DMS53 (cell line): ENCODE data around the gene PAN3.

ENCODE experiments used
- DNase-seq: peaks from one replicate; lab custom pipeline; 2025; lab: John Stamatoyannopoulos, UW

The PAN3 gene

DNA sequence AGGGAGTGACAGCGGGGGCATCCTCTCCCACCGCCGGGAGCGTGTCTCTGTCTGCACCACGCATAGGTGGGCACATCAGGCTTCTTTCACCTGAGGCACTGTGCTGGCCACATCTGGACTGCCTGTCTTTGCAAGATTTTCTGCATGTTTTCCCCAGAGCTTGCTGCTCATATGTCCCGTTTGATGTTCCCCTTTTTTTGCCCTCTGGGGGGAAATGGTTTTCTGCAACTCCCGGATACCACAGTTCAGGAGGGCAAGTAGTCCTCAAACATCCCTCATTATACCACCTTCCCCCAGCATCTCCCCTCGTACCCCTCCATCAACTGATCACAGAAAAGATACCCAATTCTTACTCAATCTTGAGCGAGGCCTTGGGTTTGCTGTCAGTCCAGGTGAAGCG, 168.0 kb downstream of the PAN3 start:
- DNase-seq: no peak

DNA sequence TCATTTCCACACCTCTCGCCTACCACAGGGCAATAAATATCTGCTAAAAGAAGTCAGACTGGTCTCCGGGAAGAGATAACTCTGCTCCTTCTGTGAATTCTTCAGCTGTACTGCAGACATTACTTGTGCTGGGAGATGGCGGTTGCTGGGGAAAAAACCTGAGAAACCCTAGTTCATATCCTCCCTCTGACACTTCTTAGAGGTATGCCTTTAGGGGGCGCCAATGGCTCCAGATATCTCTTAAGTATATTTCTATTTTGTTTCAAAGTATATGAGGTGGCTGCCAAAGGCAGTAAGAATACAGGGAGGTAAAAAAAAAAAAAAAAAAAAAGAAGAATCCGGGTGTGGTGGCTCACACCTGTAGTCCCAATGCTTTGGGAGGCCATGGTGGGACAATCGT, 175.2 kb downstream of the PAN3 start:
- DNase-seq: peak; percentile 37

DNA sequence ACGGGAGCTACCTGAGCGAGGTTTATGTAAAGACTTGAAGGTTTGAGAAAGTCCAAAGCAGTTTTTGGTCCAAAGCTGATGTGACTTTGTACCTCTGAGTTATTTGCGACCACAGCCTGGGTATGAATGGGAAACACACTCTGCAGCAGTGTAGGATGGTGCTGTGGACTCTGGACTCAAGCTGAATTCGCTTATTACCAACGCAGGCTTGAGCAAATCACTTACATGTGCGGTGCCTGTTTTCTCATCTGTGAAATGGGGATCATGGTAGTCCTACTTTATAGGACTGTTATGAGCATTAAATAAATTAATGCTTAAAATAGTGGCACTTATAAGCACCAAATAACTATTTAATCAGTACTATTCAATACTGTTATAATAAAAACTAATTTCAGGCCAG, 176.5 kb downstream of the PAN3 start:
- no peak for DNase-seq

DNA sequence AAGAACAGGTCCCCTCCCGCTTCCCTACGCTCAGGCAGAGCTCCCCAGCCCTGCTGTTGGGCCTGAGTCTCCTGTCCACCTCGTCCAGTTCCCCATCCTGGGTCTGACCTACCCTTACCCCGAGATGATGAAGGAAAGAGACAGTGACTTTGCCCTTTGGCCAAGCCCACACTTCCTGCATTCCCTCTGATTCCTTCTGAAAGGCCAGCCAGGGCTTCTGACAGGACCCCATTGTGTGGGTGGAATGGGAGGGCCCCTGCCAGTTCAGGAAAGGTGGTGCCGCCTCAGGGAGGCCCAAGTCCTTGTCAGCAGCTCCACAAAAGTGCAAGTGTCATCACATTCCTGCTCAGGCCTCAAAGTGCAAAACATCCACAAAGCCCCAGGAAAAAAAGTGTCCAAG, 177.8 kb downstream of the PAN3 start:
- no peak for DNase-seq

DNA sequence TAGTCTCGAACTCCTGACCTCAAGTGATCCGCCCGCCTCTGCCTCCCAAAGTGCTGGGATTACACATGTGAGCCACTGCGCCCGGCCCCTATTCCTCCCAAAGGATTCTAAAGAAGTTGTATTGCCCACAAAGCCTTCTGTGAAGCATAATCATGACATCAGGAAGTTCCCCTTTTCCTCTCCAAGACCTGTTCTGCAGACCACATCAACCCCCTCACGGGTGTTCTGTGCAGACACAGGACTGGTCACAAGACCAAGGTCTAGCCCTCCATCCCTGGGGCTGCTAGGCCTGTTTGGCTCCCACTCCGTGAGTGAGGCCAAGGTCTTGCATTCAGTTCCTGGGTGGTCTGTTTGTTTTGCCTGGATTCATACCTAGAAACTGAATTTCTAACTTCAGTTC, 178.5 kb downstream of the PAN3 start:
- DNase-seq: no peak

DNA sequence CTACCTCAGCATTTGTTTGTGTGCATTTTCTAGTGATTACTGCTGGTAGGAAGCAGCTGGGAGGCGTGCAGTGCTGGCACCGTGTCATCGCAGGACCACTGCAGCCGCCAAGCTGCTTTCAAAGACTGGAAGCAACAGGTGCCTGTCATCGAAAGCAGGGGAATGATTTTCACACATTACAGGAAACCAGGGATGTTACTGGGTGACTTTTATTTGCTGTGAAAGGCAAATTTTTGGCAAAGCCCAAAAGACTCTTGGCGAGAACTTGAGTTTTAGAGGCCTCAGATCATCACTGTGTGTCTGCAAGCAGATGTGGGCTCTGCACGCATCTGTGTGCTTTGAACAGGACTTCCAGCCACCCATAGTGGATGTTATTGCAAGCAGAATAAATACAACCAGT, 180.2 kb downstream of the PAN3 start:
- no peak for DNase-seq

DNA sequence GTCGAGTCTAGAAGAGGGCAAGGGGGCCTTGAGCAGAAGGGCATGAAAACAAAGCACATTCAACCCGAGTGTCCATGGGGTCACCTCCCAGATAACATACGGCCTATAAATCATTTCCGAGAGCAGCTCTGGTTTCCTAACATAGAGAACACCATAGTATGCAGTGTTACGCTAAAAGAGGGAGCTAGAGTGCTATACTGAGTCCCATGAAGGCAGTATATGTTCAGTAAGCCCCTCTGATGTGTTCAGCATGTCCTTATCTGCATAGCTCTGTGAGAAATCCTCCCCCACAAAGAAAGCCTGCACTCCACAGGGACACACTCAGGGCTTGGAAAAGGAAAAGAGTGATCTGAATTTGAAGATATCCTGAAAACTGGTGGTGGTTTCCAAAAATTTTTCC, 181.2 kb downstream of the PAN3 start:
- no peak for DNase-seq

DNA sequence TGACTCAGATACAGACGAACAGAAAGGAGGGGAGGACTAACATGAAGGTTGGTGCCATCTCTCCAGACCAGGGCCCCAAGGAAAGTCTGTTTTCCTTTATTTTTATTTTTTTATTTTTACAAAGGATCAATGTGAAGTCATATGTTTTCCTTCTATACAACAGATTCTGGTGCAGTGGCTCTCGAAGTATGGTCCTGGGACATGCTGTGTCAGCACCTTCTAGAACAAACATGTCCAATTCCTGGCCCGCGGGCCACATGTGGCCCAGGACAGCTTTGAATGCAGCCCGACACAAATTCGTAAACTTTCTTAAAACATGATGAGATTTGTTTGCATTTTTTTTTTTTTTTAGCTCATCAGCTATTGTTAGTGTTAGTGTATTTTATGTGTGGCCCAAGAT, 181.9 kb downstream of the PAN3 start:
- no peak for DNase-seq

DNA sequence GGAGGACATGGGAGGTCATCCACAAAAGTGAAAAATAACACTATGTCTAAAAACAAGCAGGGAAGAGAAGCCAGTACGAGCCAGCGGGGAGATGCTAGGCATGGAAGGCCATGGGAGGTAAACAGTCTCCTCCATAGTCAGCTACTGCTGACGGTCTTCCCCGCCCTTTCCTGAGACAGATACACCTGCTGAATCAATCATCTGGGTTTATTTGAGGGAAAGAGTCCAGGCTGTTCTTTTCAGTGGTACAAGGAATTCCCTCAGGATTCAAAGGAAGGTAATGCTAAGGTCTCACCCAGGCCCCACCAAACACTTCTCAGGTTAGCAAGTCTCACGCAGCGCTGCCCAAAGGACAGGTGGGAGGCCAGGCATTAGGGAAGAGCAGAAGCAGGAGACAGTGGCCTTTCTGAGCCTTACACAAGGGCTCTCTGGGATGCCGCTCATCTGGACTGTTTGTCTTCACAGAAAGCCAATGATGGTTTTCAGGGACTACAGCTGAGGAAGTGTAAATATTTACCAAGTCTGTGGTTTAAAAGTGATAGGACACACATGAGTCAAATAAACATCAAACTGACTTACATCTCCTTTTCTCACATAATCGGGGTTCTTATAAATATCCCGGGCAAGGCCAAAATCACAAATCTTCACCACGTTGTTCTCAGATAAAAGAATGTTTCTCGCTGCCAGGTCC, 182.7 kb downstream of the PAN3 start:
- DNase-seq: peak; percentile 85

DNA sequence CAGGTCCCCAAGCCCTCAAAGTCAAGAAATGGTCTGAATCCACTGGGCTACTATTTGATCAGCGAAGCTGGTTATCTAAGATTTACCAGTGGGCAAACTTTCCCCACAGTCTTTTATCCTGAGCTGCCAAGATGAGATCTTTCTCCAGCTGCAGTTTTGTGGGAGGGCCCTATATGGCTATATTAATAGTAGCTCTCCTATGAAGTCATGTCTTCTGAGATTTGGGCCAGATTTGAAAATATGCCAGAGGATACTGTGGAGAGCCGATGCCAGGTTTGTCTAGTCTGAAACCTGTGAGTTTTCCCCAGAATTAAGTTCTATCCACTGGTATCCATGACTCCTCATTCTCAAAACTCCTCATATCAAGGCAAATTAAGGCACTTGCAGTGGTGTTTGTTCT, 183.4 kb downstream of the PAN3 start:
- DNase-seq: no peak

DNA sequence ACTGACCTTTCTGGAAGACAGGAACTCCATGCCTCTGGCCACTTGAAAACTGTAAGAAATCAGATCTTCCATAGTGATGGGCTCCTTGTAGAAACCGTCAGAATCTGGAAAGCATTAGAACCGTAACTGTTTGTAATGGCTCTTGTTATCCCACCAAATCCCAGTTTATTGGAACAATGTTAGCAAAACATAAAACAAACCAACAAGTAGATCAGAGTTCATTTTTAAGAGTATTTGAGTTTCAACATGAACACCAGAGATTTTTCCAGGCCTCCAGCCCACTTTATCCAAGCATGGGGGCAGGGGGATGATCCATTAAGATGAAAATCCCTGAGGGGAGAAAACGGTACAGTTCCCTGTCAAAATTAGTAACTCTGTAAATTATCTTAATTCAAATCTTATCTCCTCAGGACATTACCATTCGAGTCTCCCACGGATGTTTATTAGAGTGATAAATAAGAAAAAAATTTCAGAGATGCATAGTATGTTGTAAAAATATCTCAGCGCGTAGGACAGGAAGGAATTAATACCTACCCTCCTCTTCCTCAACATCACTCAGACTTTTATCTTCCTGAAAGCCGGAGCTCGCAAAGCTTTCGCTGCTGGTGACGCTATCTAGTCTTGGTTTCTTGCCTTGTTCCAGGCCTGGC, 184.0 kb downstream of the PAN3 start:
- DNase-seq: no peak

DNA sequence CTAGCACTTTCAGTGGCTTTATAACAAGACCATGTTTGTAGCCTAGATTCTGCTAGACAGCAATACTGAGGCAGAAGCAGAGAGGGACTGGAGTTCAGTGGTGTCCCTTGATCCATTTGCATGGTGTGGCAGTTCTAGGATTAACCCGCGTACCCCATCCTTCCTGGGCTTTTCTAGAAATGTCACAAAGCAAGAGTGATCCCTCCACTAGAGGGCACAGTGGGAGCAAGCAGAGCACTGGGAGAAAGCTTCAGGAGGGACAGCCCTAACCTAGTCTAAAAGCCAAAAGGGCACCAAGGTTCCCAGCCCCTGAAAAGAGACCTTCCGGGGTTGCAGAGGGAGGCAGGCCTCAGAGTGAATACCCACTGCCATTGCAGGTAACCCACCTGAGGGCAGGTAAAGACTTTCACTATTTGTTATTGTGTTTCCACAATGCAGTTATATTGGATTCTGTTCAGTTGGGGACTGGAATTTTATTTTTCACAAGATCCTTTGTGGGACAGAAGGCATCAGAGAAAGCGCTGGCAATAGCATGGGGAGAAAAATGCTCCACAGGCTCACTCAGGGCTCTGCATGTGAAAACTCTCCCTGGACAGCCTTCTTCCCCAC, 185.9 kb downstream of the PAN3 start:
- peak; percentile 84 for DNase-seq

DNA sequence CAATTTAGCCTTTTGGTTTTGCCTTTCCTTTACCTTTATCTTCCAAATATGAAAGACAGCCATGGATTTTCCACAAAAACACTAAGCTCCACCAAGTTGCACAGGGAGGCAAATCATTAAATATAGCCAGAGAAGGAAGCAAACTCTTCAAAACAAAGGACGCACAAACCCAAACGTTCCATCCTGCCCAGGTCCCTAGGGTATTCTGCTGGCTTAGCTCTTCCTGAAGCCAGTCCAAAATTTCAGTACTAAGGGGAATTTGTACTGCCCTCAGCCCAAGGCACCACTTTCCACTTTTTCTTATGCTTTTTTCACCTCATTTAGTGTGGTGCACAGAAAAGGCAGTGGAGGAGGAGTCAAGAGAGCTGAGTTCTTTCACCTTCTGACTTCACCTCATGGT, 186.7 kb downstream of the PAN3 start:
- DNase-seq: no peak

DNA sequence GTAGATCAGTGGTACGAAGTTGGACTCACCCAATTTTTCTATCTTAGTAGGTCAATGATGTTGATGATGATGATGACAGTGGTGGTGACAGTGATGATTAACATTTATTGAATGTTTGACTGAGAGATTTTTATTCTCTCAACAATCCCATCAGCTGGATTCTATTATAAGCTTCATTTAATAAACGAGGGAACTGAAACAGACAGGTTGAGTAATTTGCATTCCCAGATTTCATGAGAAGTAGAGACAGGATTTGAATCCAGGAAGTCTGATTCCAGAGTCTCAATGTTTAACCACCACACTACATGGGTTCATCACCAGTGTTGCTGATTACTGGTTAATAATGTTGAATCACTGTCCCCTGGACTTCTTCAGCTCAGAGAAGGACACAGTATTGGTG, 187.7 kb downstream of the PAN3 start:
- DNase-seq: no peak

DNA sequence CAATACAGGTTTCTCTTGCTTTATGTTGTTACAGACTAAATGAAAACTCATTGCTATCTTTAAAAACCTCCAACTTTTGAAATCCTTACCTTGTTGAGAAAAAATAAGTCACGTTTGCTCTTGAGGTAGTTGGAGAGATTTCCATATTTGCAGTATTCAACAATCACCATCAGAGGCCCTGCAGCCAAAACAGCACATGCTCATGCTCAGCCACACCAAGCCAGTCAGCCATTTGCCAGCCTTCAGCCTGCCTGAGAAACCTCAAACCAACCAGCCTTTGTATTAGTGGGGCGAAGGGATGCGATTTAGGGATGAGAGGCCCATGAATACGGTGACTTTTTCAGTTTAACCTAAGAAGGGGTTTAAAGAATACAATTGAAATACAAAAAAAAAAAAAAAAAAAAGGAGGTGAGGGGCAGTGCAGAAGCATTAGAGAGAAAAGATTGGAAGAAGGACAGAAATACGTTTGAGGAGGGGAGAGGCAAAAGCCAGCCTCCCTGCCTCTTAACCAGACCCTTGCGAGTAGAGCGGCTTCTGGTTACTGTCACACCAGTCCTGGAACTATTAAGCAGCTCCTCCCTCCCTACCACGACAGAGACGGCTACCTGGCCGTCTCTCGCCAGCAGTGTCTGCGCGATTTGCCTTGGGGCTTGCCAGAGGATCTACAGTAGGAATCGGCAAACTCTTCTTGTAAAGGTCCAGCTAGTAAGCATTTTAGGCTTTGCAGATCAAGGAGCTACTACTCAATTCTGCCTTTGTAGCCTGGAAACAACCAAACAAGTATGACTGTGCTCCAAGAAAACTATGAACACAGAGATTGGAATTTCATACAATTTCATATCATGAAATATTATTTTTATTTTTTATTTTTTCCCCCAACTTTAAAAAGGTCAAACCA, 189.3 kb downstream of the PAN3 start:
- DNase-seq: no peak

DNA sequence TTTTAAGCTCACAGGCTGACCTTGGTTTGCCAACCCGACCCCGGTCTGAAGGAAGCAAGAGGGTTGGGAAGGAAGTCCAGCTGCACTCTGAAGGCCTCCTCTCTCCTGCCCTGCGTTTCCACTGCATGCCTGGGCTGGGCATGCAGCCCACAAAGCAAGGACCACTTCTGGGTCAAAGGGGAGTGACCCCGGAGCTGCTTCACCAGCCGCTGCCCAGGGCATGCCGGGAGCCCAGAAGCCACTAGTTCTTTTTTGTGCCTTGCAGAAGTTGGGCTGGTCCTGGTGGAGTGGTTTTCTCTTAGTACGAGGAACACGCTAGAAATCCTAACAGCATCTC, 189.9 kb downstream of the PAN3 start:
- no peak for DNase-seq

DNA sequence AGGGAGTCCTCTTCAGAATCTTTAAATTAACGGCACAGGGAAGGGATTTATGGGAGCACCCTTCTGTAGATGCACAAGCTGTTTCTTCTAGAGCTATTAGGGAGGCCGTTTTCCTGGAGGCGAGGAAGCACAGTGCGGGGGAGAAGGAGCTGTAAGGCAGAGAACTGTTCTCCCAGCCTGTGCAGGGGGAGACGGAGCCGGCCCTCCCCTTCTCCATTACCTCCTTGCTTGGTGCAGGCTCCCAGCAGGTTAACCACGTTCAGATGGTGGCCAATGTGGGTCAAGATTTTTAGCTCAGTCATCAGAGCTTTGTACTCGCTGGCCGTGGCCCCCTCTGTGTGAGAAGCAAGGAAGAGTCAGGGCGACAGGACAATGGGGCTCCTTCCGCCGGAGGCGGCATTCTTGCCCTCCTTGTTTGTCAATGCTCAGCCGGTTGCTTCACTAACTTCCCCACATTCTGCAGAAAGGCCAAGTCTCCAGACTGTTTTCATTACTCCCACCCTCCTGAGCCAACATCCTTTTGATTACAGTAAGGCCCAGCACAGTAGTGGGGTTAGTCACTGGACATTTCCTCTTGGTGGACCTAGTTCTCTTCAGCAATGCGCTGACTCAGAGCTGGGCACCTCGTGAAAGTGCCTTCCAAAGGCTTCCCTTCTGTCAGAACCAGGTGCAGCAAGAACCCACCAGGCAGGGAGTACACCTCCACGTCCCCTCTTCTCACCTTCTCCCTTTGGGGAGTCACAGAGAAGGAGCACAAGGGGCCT, 191.2 kb downstream of the PAN3 start:
- no peak for DNase-seq

DNA sequence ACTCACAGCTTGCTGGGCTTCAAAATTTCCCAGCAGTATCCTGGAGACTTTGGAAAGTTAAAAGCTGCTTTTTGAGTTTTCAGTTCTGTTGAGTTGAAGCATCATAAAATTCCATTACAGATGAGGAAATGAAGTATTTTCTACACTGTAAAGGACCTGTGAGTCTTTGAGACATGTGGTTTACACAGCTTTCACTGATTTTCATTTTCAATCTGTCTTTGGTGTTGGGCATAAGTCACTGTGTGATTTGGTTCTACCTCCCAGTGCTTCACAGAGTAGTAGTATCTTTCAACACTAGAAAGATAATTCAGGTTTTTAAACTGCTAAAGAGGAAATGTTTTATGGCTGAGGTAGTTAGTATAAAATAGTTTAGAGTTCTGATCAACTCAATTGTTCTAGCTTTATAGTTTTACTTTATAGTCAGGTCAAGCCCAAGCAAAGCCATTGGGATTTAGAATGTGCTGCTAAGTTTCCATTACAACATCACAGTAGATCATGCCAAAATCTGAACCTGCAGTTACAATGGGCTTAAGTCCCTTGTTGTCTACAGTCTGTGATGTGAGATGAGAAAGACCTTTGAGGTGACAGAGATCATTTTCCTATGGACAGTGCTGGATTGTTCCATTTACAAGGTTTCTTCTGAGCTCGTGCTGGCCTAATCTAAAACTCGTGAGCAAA, 195.0 kb downstream of the PAN3 start:
- no peak for DNase-seq

DNA sequence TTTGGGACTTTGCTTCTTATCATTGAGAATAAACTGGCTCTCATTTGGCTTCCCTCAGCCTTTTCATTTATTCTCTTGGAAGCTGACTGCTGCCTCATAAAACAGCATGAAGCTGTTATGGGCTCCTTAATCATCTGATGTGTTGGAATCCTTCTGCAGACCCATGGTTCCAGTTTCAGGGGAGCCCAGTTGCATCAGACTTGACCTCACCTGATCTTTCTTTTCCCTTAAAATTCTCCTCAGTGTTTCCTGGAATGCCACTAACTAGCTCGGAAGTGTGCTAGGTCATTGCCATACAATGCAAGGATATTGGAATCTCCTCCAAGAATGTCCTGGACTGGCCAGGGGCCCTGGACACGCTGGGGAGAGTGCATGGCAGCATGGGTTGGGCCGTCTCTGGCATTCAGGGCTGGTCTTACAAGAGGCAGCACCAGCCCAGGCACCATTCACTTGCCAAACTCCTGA, 197.9 kb downstream of the PAN3 start:
- DNase-seq: no peak

DNA sequence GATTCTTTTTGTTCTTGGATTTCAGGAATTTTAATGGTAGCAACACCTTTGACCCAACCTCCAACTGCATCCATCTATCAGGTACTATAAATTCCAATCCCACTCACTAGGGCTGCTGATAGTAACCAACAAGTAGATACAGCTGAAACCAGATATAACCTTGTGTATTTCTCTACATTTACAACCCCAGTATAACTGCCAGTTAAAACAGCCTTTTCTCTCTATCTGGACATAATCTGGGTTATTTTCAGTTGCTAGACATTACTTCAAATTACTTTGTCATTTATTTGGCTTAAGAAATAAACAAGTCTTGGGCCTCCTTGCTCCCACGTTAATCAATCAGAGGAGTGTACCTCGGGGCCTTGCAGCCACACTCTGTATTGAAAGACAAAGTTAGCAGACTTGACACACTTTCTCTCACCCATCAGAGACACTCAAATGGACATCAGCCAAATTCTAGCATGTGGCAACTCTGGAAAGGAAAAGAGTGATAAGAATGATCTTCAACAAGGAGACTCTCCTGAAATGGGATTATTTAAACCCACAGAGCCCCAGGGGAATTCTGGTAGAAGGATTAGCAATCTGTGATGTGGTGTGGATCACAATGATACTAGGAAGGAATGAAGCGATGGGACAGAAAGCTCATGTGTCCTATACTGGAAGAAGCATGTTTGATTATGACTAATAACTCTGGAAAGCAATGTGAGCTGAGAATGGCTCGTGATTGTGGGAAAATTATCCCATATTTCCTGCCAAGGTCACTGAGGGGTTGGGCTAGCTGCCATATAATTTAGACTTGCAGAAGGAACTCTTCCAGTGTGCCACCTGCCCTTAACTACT, 199.0 kb downstream of the PAN3 start:
- DNase-seq: no peak
